HG02938 (cell line): ENCODE data around the gene PUM2.
"Not testable (repeated sequence)": the region's sequence is repeated elsewhere in the genome, so short reads cannot be mapped to it uniquely, and the experiment has no call there.

Experiments
- ATAC-seq: cut with Tn5 transposase; IDR thresholded peaks from one replicate; pipeline ENCODE4 v1.9.1; 2021; ENCODE audit warnings: mild to moderate bottlenecking, moderate library complexity; ENCODE audit not compliant: unreplicated experiment

The PUM2 gene

GRCh38 chr2:20236496-20236895 lies 114.1 kb downstream of the PUM2 start:
- no peak for ATAC-seq

- no peak for ATAC-seq
Observed at GRCh38 chr2:20235655-20236305, 114.9 kb downstream of the PUM2 start.

DNA sequence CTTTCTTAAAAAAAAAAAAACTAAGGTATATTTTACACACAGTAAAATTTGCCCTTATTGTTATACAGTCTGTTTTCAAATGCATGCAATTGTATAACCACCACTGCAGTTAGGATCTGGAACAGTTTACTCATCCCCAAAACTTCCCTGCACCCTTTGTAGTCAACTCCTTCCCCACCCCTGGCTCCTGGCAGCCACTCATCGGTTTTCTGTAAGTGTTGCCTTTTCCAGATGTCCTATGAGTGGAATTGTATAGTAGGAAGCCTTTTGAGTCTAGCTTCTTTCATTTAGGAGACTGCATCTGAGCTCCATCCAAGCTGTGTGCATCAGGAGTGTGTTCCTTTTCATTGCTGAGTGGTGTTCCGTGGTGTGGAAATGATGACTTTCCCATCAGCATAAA lies 116.0 kb downstream of the PUM2 start:
- not testable (repeated sequence) for ATAC-seq

GRCh38 chr2:20232837-20233207 lies 117.8 kb downstream of the PUM2 start:
- no peak for ATAC-seq

DNA sequence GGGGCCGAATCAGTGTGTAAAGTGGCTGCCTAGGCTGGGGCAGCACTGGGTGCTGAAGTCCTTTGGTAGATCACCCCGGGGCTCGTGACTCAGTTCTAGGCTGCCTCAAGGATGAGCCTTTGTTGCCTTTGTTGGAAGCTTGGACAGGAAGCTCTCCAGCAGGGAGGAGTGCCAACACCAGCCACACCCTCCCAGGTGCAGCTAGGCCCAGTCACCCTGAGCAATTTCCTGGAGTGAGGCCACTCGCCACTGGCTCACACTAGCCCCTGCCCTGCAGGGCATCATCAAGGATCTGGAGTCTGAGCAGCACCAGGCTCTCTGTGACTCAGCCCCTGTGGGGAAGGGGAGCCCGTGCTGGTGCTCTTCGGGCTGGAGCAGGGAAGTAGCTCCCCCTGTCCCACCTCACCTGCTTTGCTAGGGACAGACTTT lies 119.0 kb downstream of the PUM2 start:
- ATAC-seq = no peak

DNA sequence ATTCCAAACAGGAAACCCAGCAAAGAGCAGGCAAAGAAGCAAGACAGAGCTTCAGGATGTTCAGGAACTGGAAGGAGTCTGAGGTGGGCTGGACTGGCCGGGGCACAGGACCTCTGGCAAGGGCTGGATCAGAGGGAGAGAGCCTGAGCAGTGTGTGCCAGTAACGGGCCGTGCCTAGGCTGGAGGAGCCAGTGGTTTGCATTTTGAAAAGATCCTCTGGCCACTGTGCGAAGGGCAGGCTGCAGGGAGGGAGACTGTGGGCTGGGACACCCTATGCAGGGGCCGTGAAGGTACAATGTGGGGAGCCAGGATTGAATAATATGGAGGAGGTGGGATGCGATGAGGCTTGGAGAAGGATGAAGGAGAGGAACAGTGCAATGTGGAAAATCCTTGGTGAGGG lies 119.5 kb downstream of the PUM2 start:
- ATAC-seq = no peak

DNA sequence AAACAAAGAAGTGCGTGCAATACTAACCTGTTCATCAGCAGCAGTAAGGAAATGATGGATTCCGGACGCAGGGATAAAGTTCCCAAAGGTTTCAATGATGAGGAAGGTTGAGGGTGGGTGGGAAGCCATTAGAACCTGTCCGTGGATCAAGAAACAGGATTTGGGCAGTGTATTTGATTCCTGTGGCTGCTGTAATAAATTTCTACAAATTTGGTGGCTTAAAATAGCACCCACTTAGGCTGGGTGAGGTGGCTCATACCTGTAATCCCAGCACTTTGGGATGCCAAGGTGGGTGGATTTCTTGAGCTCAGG lies 120.6 kb downstream of the PUM2 start:
- ATAC-seq = no peak

- ATAC-seq = no peak
Observed at GRCh38 chr2:20229322-20230113, 121.1 kb downstream of the PUM2 start.

DNA sequence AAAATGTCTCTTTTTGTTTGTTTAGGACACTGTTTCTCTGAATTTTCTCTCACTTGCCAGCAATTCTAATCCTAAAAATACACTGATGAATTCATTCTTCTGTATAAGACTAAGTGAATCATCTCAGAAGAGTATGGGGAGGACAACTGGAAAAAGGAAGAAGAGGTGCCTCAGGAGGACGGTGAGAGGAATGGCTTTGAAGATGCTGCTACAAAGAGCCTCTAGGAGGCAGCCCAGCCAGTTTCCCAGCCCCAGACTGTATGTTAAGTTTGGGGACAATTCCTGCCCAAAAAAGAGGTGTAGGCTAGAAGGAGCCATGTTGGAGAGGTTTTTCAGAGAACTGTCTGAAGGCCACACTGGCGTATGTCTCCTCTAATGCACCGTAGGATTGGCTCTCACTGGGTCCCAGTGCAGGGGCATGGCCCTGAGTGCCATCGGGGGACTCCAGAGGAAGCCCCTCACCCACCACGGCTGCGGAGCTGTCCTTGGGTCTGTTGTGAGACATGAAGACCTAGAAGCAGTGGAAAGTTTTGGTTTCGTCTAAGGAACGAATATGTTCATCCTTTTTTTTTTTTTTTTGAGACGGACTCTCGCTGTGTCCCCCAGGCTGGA lies 122.6 kb downstream of the PUM2 start:
- ATAC-seq = no peak

DNA sequence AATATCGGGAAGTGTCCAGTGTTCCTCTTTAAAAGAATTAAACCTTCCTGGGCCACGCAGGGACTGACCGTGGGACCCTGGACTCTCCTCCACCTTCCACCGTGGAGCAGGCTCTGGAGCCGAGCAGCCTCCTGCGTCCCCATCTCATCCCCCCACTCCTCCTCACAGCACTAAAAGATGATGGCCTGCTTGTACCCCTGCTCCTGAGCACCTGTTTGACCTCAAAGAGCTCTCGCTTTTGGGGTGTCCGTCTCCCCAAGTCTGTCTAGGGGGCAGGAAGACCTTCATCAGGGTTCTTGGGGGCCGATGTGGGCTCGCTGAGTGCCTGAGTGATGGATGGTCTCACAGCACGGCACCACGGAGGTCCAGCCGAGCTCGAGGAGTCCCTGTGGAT lies 124.5 kb downstream of the PUM2 start:
- no peak for ATAC-seq

- peak; percentile 47 for ATAC-seq
Observed at GRCh38 chr2:20225294-20226151, 125.1 kb downstream of the PUM2 start.

GRCh38 chr2:20224716-20225293 lies 125.8 kb downstream of the PUM2 start, which contains the start of gene SDC1:
SDC1 (minus strand) TSS chr2:20225130; CDS start chr2:20224867, 263 bp downstream.
- ATAC-seq = peak; percentile 9

GRCh38 chr2:20224164-20224715 lies 126.4 kb downstream of the PUM2 start:
- ATAC-seq = peak; percentile 20

DNA sequence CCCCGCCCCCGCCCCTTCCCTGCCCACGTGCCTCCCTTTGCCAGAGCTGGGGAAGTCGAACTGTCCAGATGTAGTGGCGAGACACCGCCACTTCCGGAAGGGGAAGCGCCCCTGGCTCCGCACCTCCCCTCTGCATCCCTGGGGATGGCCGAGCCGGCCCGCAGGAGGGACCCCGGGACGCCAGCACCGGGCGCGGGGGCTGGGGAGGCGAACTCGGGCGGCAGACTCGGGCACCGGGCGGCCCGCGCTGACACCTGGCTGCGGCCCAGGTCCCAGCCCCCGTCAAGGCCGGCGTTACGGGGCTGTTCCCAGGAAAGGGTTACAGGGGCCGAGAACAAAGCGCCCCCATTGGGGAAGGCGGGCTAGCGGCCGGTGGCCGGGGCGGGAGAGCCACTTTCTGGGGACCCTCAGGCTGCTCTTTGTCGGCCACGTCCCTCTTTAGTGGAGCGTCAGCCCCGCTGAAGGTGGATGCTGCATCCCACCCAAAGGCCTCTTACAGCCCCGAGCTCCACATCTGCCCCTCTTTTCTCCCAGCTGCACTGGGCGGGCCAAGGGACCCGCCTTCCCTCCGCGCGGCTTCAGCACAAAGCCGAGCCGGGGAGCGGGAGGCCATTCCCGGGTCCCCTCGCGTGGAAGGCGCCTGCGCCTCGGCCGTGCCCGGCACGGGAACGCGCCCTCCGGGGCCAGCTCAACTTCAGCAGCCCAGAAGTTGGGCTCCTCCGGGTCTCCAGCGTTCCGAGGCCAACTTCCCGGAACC lies 127.1 kb downstream of the PUM2 start:
- peak; percentile 21 for ATAC-seq

- no peak for ATAC-seq
Observed at GRCh38 chr2:20222769-20223406, 127.8 kb downstream of the PUM2 start.

GRCh38 chr2:20222014-20222768 lies 128.5 kb downstream of the PUM2 start:
- no peak for ATAC-seq

GRCh38 chr2:20221555-20221973 lies 129.1 kb downstream of the PUM2 start:
- no peak for ATAC-seq

GRCh38 chr2:20220806-20221554 lies 129.7 kb downstream of the PUM2 start:
- ATAC-seq = no peak
